Fibroblast of lung (primary cell): ENCODE data around the gene TMEM171. TPM values are rescaled to one million over a fixed set of nuclear protein-coding genes. Genes with fewer than 3 reads are reported as not detected.

ENCODE experiments used
- DNase-seq, 2 donors: peaks; one replicate each; pipeline versions ENCODE4 v3.0.0 to v3.0.0-alpha.2; 2010; ENCODE audit warnings: low read depth in 2 of 2
- H2AFZ ChIP-seq: 2 replicates; pipeline ENCODE4 v1.5.1; 2012; ENCODE audit warnings: low read length, control low read depth, inconsistent platforms
- H3K27ac ChIP-seq: 2 replicates; pipeline ENCODE4 v1.5.1; 2011; ENCODE audit warnings: low read length, control low read depth; ENCODE audit not compliant: insufficient read depth
- H3K27me3 ChIP-seq: 2 replicates; pipeline ENCODE4 v1.5.1; 2011; ENCODE audit warnings: mild to moderate bottlenecking, low read length; ENCODE audit not compliant: control insufficient read depth, insufficient read depth
- H3K36me3 ChIP-seq: 2 replicates; pipeline ENCODE4 v1.5.1; 2011; ENCODE audit warnings: low read length; ENCODE audit not compliant: control insufficient read depth, insufficient read depth
- H3K4me1 ChIP-seq: 2 replicates; pipeline ENCODE4 v1.5.1; 2011; ENCODE audit warnings: low read length; ENCODE audit not compliant: control insufficient read depth, insufficient read depth; ENCODE audit errors: extremely low read depth
- H3K4me2 ChIP-seq: 2 replicates; pipeline ENCODE4 v1.5.1; 2011; ENCODE audit warnings: low read length, control low read depth; ENCODE audit not compliant: insufficient read depth; ENCODE audit errors: extremely low read depth
- H3K4me3 ChIP-seq, 4 experiments: fragments of 200-600 bp in 1 of 4; sonication (generic) in 1 of 4; replicated peaks in 1 of 4; 2 replicates each; pipeline ENCODE4 v1.5.1; 2011 to 2016; ENCODE audit warnings: low read length in 4 of 4, low read depth in 3 of 4, mild to moderate bottlenecking in 3 of 4, control low read depth in 2 of 4, inconsistent platforms in 1 of 4, mixed read lengths in 1 of 4; ENCODE audit not compliant: insufficient read depth in 1 of 4; ENCODE audit errors: control extremely low read depth in 1 of 4
- H3K79me2 ChIP-seq: 2 replicates; pipeline ENCODE4 v1.5.1; 2012; ENCODE audit warnings: mild to moderate bottlenecking, low read length, inconsistent platforms; ENCODE audit not compliant: control insufficient read depth, insufficient read depth
- H3K9ac ChIP-seq: 2 replicates; pipeline ENCODE4 v1.5.1; 2011; ENCODE audit warnings: mild to moderate bottlenecking, low read length, control low read depth; ENCODE audit not compliant: insufficient read depth
- H3K9me3 ChIP-seq: 2 replicates; pipeline ENCODE4 v1.5.1; 2012; ENCODE audit warnings: low read depth, low read length; ENCODE audit not compliant: control insufficient read depth, insufficient read depth
- H4K20me1 ChIP-seq: 2 replicates; pipeline ENCODE4 v1.5.1; 2011; ENCODE audit warnings: low read length; ENCODE audit not compliant: control insufficient read depth, insufficient read depth; ENCODE audit errors: extremely low read depth
- CTCF ChIP-seq, 2 donors: IDR thresholded peaks in 1 of 2; conservative IDR thresholded peaks in 1 of 2; 1 replicate in 1 of 2; 2 replicates in 1 of 2; pipeline ENCODE4 v1.5.1; 2011 to 2012; ENCODE audit warnings: low read length in 2 of 2, control low read depth in 1 of 2, inconsistent platforms in 1 of 2, low read depth in 1 of 2, mild to moderate bottlenecking in 1 of 2
- EZH2 ChIP-seq: IDR thresholded peaks from 2 replicates; pipeline ENCODE4 v1.5.1; 2012; ENCODE audit warnings: low read length, control low read depth, mild to moderate bottlenecking; ENCODE audit errors: missing control alignments
- polyA plus RNA-seq, 2 donors: library from polyadenylated mRNA; depleted of rRNA in 1 of 2; stranded (reverse) in 1 of 2; unstranded in 1 of 2; fragments of >200 nt; gene quantifications; 2 replicates each; pipeline ENCODE4 v1.2.1, GENCODE V29; 2011 to 2012; ENCODE audit warnings: missing spikeins in 1 of 2
- total RNA-seq: library from RNA; depleted of rRNA; stranded (reverse); fragments of >200 nt; gene quantifications from 2 replicates; pipeline ENCODE4 v1.2.1, GENCODE V29; 2014

The TMEM171 gene
- total and polyA plus RNA-seq, 2 donors (not counting 1 experiment from before 2014, with no cell fraction given), result 0.83 to 5.8 TPM

GRCh38 chr5:73114044-73114688, 6.2 kb upstream of the TMEM171 start:
- H4K20me1 ChIP-seq, result no peaks in the 10 kb centered on the region
- no peak overlapping the region for H3K9ac ChIP-seq
- no peaks in the 10 kb centered on the region for H3K27me3 ChIP-seq
- H3K4me3 ChIP-seq, result no peak overlapping the region
- H3K9me3 ChIP-seq, result no peaks in the 10 kb centered on the region
- H3K27ac ChIP-seq, result no peak overlapping the region
- no peak for DNase-seq
- no peak overlapping the region for H2AFZ ChIP-seq
- TF ChIP-seq CTCF (conservative IDR thresholded peaks at IDR 0.05 in 1 of 2, IDR thresholded peaks at IDR 0.05 in 1 of 2; ENCODE audit: low read depth in 1 of 2, low read length in 2 of 2) (no peak), EZH2 (no peak)
- H3K79me2 ChIP-seq, result no peaks in the 10 kb centered on the region
- peaks cover 17% of the 10 kb centered on the region for H3K4me1 ChIP-seq
- no peaks in the 10 kb centered on the region for H3K36me3 ChIP-seq
- H3K4me2 ChIP-seq, result no peak overlapping the region

- no peaks in the 10 kb centered on the region for H3K36me3 ChIP-seq
- H3K27ac ChIP-seq, result peak overlapping the region; percentile 36
- peaks cover 17% of the 10 kb centered on the region for H3K4me1 ChIP-seq
- H3K4me3 ChIP-seq, result no peak overlapping the region
- no peaks in the 10 kb centered on the region for H3K27me3 ChIP-seq
- H4K20me1 ChIP-seq, result no peaks in the 10 kb centered on the region
- H3K79me2 ChIP-seq, result no peaks in the 10 kb centered on the region
- TF ChIP-seq EZH2, result no peak
- no peak for TF ChIP-seq CTCF (conservative IDR thresholded peaks at IDR 0.05 in 1 of 2, IDR thresholded peaks at IDR 0.05 in 1 of 2; ENCODE audit: low read depth in 1 of 2, low read length in 2 of 2)
- peak; percentile 86 to 97 for DNase-seq
- H3K9me3 ChIP-seq, result no peaks in the 10 kb centered on the region
- H2AFZ ChIP-seq, result no peak overlapping the region
- no peak overlapping the region for H3K9ac ChIP-seq
- peak overlapping the region; percentile 48 for H3K4me2 ChIP-seq
These were observed 4.8 kb upstream of the TMEM171 start for GRCh38 chr5:73115399-73116051.

GRCh38 chr5:73116506-73116905, 3.9 kb upstream of the TMEM171 start:
- H3K4me2 ChIP-seq, result no peak overlapping the region
- H3K79me2 ChIP-seq, result no peaks in the 10 kb centered on the region
- TF ChIP-seq EZH2 (no peak), CTCF (conservative IDR thresholded peaks at IDR 0.05 in 1 of 2, IDR thresholded peaks at IDR 0.05 in 1 of 2; ENCODE audit: low read depth in 1 of 2, low read length in 2 of 2) (no peak)
- H3K9ac ChIP-seq, result no peak overlapping the region
- no peaks in the 10 kb centered on the region for H3K27me3 ChIP-seq
- H3K9me3 ChIP-seq, result no peaks in the 10 kb centered on the region
- H3K27ac ChIP-seq, result no peak overlapping the region
- no peaks in the 10 kb centered on the region for H4K20me1 ChIP-seq
- peaks cover 17% of the 10 kb centered on the region for H3K4me1 ChIP-seq
- peak in 1 of 2 donors; percentile 29 for DNase-seq
- H3K4me3 ChIP-seq, result no peak overlapping the region
- H2AFZ ChIP-seq, result no peak overlapping the region
- H3K36me3 ChIP-seq, result no peaks in the 10 kb centered on the region
